Astrocyte (in vitro differentiated cells and primary cell): ENCODE results near the gene UBR4.

Source experiments
- CTCF ChIP-seq: IDR thresholded peaks from 2 replicates; pipeline ENCODE4 v1.5.1; 2011; ENCODE audit warnings: low read depth, mild to moderate bottlenecking, inconsistent platforms, low read length, moderate library complexity; ENCODE audit not compliant: insufficient read depth
- EZH2 ChIP-seq: IDR thresholded peaks from 2 replicates; pipeline ENCODE4 v1.6.1; 2012; ENCODE audit warnings: mild to moderate bottlenecking, low read length, inconsistent platforms; ENCODE audit not compliant: insufficient read depth

GRCh38 chr1:19202396-19202795 lies 7.7 kb downstream of the UBR4 start:
- no peak for TF ChIP-seq CTCF
- TF ChIP-seq EZH2: no peak
